SK-N-SH (cell line): Measurements from ENCODE around the gene TMEM117.

Source experiments
- CHD2 ChIP-seq: fragments of 150-350 bp; IDR thresholded peaks from 2 replicates; pipeline ENCODE4 v1.6.1; 2018; ENCODE audit warnings: low read length; ENCODE audit not compliant: partially characterized antibody
- CTCF ChIP-seq: fragments of 200-600 bp; sonication (generic); IDR thresholded peaks from 2 replicates; pipeline ENCODE4 v1.6.1; 2017; ENCODE audit warnings: antibody characterized with exemption, mild to moderate bottlenecking, moderate library complexity
- EP300 ChIP-seq, 2 experiments: IDR thresholded peaks; 2 replicates each; pipeline versions ENCODE4 v1.4.0 to v1.6.1; 2012; ENCODE audit warnings: borderline replicate concordance in 1 of 2, low read depth in 1 of 2, low read length in 1 of 2
- JUND ChIP-seq: IDR thresholded peaks from 2 replicates; pipeline ENCODE4 v1.4.0; 2012
- MAX ChIP-seq: IDR thresholded peaks from 2 replicates; pipeline ENCODE4 v1.4.0; 2012; ENCODE audit warnings: low read depth
- MEF2A ChIP-seq: IDR thresholded peaks from 2 replicates; pipeline ENCODE4 v1.4.0; 2012; ENCODE audit warnings: low read depth, borderline replicate concordance
- MXI1 ChIP-seq: IDR thresholded peaks from 2 replicates; pipeline ENCODE4 v1.6.1; 2012; ENCODE audit warnings: mild to moderate bottlenecking, low read depth, low read length, improper control_type of control experiment
- POLR2AphosphoS5 ChIP-seq: IDR thresholded peaks from 2 replicates; pipeline ENCODE4 v1.6.1; 2012; ENCODE audit warnings: low read depth, low read length
- REST ChIP-seq: IDR thresholded peaks from 2 replicates; pipeline ENCODE4 v1.6.1; 2012; ENCODE audit warnings: mild to moderate bottlenecking, low read depth, low read length, moderate library complexity
- RFX5 ChIP-seq: IDR thresholded peaks from 2 replicates; pipeline ENCODE4 v1.6.1; 2012; ENCODE audit warnings: mild to moderate bottlenecking, improper control_type of control experiment, low read length
- SMC3 ChIP-seq: IDR thresholded peaks from 2 replicates; pipeline ENCODE4 v1.6.1; 2012; ENCODE audit warnings: low read depth, low read length, improper control_type of control experiment
- USF2 ChIP-seq: fragments of 150-350 bp; IDR thresholded peaks from 2 replicates; pipeline ENCODE4 v1.6.1; 2017; ENCODE audit warnings: antibody characterized with exemption, low read length, low read depth, borderline replicate concordance
- ZBTB33 ChIP-seq: IDR thresholded peaks from 2 replicates; pipeline ENCODE4 v1.4.0; 2012; ENCODE audit warnings: low read depth, borderline replicate concordance

GRCh38 chr12:44299524-44299923 is 463.6 kb downstream of the TMEM117 start:
- no peak for TF ChIP-seq EP300 (IDR thresholded peaks at IDR 0.05; ENCODE audit: borderline replicate concordance in 1 of 2, low read depth in 1 of 2, low read length in 1 of 2)
- TF ChIP-seq POLR2AphosphoS5: no peak
- no peak for TF ChIP-seq SMC3
- no peak for TF ChIP-seq CTCF
- no peak for TF ChIP-seq ZBTB33
- no peak for TF ChIP-seq JUND
- TF ChIP-seq MEF2A: no peak
- TF ChIP-seq RFX5: no peak
- TF ChIP-seq REST: no peak
- no peak for TF ChIP-seq MXI1
- no peak for TF ChIP-seq MAX
- TF ChIP-seq CHD2: no peak
- TF ChIP-seq USF2: no peak
